GM19397 (cell line): Measurements from ENCODE around the gene DAPL1.
"Not testable (repeated sequence)": the region's sequence is repeated elsewhere in the genome, so short reads cannot be mapped to it uniquely, and the experiment has no call there.

Source experiments
- ATAC-seq: cut with Tn5 transposase; IDR thresholded peaks from one replicate; pipeline ENCODE4 v1.9.1; 2021; ENCODE audit warnings: mild to moderate bottlenecking, moderate library complexity; ENCODE audit not compliant: unreplicated experiment

The DAPL1 gene

DNA sequence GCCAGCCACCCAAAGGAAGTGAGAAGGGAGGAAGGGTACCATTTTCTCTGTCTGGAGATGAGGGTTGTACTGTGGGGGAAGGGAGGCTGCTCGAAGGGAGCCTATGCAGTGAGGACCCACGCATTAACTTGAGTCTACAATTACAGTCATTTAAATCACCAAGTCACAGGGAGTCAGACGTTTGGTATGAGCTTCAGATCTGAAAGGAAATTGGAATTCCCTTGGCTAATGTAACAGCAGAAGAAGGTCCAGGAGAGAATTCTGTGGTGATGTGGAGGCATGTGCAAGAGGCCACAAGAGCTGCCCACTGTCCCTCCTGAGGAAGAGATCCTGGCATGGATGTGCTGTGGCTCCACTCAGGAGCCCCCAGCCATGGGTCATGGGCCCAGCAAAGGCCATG lies 22.5 kb downstream of the DAPL1 start:
- no peak for ATAC-seq

DNA sequence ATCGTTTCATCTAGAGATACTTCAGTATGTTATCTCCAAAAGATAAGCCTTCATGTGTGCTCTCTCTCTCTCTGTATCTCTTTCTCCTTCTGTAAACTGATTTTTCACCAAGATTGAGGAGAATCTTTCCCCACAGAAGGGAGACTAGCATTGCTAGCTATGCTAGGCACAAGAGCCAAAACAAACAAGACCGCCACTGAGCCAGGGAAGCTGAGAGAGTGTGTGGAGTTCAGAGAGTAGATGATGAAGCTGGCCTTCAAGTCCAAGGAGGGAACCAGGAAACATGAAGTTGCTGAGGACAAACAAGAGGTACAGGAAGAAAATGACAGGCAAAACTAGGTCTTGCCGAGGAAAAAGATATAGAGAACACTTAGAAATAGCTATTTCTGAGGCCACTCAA lies 23.4 kb downstream of the DAPL1 start:
- ATAC-seq, result no peak

DNA sequence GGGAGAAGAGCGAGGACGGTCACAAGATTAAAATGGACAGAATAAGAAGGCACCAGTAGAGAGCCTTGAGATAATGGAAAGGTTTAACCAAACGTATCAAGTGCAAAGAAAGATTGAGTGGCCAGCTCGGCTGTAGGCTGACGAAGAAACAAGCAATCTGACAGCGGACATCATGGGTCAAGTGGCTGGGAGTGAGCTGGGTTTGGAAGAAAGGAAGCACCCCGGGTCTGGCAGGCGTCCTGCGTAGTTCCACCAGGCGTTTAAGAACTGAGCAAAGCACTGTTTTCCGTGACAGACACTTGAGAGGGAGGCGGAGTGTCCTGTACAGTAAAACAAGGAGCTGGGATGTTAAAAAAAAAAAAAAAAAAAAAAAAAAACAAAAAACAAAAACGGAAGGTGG lies 27.1 kb downstream of the DAPL1 start:
- no peak for ATAC-seq

DNA sequence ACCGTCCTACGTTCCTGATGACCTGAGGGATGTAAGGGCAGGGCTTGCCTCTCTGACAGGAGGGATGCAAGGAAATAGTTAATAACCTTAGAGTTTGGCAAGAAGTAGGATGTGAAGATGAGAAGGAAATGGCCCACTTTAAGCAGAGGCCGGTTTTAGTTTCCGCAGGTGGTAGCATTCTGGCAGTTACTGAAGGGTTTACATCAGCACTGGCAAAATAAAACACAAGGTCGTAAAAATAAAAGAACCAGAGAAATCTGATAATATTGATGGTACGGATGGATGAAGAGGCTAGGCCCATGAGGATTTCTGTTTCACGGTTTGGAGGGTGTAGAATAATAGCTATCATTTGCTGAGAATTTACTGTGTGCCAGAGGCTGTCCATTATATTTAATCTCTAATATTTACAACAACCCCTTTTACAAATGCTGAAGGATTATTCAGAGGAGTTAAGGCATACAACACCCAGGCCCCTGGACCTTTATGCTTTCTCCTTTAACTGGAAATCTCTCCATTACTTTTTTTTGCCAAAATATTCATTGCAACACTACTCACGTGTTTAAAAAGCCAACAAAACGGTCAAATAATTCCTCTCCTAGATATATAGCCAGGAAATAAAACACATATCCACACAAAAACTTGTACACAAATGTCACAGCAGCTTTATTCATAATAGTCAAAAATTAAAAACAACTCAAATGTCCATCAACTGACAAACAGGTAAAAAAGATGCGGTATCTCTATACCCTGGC lies 28.5 kb downstream of the DAPL1 start:
- no peak for ATAC-seq

DNA sequence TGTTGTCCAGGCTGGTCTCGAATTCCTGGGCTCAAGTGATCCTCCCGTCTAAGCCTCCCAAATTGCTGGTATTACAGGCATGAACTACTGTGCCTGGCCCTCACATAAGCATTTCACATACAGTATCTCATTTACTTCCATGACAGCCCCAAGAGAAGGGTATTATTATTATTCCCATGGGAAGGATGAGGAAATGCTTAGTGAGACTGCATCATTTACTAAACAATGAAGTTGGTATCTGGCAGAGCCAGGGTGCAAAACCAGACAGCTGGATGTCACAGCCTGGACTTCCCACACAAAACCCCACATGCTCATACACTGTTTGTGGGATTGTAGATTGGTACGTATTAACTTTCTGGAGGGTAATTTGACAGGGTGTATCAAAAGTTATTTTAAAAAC lies 29.9 kb downstream of the DAPL1 start:
- no peak for ATAC-seq

DNA sequence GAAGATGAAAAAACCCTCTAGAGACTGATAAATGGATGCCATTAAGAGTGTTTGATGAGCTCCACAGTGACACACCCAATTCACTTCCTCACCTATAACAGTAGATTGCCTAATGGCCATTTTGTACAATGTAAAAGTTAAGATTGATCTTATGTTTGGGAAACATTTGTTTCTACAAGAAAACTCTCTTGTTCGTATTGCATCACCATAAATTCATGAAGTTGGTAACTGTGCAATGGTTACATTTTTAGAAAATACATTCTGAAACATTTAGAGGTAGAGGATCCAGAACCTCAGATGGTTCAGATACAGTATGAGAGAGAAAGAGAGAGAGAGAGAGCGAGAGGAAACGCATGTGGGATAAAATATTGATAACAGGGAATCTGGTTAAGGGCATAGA lies 31.8 kb downstream of the DAPL1 start:
- no peak for ATAC-seq

DNA sequence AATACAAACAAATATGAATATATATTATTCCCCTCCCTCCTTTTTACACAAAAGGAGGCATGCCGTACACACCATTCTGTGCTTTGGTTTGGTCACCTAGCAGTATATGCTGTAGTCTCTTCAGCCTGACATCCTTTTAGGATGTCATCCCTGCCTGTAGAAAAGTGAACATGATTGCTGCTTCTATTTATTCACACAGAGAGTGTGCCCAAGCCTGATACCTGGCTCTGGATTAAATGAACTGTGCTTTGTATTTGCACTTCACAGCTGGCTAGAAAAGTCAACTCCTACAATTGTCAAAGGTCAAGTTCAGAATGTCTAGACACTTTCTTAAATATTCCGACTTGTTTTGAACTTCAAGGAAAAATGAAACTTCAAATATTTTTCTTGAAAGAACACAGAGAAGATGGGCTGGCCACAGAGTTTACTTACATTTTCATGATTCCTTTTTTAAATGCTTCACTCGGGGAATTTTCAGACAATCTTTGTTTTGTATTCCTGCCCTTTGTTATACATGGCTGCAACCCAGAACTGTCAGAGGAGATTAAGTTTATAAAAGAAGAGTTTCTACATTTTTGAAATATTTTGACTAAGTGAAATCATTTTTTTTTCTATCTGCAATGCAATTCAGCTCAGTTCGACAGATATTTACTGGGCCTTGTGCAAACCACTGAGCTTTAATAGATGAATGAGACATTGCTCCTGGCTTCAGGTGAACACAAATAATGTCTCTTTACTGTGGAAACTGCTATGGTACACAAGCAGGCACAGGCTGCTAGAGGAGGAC lies 33.5 kb downstream of the DAPL1 start:
- no peak for ATAC-seq

DNA sequence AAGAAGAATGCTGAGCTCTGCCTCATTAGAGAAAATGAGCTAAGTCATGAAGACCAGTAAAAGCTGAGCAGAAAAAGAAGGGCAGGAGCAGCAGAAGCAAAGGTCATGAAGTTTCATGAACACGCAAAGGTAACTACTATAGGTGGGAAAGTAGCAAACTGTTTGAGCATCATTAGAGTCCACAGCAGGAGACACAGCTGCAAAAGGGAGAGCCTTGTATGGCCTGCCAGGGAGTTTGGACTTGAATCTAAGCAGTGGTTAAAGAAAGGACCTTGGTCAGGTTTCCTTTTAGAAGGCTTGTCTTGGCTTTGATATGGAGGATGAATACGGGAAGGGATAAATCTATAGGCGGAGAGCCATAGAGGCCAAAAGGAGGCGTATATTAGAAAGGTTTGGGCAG lies 34.0 kb downstream of the DAPL1 start:
- no peak for ATAC-seq

DNA sequence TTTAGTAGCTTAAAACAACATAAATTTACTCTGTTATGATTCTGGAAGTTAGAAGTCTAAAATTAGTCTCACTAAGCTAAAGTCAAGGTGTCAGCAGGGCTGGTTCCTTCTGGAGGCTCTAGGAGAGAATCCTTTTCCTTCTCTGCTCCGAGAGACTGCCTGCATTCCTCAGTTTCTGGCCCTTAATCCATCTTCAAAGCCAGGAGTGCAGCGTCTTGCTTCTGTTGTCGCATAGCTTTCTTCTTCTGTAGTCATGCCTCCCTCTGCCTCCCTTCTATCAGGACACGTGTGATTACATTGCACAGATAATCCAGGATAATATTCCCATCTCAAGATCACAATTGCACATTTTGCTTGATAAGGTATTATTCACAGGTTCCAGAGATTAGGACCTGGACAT lies 35.1 kb downstream of the DAPL1 start:
- ATAC-seq, result no peak

DNA sequence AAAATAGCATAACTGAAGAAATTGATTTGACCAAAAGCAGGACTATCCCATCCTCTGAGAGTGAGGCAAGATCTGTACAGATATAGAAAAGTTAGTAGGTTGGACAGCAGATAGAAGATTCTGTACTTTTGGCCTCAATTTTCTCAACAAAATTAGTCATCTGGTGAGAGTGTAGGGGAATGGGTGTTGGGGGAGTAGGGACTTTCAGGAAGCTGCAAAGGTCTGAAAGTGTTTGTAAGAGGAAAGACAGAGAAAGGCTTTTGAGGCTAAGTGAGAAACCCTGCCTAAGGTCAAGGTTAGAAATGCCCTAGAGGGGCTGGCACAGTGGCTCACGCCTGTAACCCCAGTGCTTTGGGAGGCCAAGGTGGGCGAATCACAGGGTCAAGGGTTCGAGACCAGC lies 40.3 kb downstream of the DAPL1 start:
- no peak for ATAC-seq

DNA sequence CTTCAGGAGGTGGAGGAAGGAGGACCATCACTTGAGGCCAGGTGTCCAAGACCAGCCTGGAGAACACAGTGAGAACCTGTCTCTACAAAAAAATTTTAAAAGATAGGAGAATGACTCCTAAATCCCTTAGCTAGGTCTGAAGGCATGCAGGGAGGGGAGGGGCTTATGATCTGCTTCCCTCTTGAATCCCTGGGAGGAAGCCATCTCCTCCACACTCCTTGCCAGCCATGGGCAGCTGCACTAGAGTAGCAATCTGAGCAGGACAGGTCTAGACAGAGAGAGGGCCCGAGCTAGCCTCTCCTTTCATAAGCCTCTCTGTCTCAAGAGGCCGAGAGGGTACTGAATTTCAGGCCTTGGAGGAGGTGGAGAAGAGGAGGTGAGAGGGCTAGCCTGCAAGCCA lies 42.5 kb downstream of the DAPL1 start:
- no peak for ATAC-seq

DNA sequence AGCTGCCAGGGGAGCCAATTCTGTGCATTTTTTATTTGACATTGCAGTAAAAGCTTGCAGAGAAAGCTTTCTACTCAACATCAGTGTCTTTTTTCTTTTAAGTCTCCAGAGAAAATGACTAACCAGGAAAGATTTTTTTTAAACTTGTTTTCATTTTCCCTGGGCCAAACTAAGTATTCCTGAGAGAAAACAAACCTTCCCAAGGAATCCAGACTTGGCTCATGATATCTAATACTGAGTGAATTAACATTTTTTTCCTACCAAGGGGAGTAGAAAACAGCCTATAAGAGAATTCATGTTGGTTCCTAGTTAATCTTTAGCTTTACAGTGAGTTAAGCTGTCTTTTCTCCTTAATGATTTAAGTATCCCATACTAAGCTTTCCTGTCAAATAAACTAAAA lies 46.7 kb downstream of the DAPL1 start:
- ATAC-seq, result no peak

DNA sequence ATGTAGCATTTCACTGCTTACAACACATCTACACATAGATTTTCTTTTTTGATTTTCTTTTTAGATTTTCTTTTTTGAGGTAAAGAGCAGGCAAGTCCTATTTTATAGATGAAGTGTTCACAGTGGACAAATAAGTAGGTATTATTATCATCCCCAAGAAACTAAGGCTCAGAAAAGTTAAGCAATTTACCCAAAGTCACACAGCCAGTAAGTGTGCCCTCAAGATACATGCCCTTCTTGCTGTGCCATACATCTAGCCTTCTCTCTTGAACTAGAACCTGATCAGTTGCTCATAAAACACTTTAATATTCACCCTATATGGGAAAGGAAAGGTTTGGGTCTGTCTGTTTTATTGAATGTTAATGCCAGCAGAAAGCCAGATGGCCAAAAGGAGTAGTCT lies 50.3 kb downstream of the DAPL1 start:
- ATAC-seq, result no peak

DNA sequence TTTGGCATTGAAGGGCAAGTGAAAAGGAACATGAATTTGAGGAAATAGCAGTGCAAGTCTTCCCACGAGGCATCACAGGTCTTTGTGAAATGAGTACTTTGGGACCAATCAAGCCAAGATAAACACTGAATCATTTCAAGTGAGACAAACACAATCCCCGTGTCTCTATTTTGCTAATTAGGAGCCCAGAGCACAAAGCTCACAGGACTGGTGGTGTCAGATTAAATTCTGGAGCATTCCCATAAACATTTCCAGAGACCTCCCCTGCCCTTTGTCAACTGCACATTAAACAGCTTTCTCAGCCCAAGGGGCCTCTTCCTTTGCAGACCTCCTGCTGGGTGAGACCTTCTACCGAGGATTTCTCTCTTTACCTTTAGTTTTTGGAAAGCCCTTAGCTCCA lies 50.7 kb downstream of the DAPL1 start:
- ATAC-seq, result no peak

DNA sequence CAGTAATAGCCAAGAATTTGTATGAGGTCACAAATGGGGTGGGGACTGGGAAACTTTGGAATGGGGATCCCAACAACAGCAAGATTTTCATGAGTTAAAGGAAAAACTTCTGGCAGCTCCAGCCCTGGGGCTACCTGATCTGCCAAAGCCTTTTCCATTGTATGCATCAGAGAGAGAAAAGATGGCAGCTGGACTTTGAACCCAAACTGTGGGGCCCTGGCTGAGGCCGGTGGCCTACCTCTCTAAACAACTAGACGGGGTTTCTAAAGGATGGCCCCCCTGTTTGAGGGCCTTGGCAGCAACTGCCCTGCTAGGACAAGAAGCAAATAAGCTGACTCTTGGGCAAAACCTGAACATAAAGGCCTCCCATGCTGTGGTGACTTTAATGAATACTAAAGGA lies 52.4 kb downstream of the DAPL1 start:
- ATAC-seq, result not testable (repeated sequence)

DNA sequence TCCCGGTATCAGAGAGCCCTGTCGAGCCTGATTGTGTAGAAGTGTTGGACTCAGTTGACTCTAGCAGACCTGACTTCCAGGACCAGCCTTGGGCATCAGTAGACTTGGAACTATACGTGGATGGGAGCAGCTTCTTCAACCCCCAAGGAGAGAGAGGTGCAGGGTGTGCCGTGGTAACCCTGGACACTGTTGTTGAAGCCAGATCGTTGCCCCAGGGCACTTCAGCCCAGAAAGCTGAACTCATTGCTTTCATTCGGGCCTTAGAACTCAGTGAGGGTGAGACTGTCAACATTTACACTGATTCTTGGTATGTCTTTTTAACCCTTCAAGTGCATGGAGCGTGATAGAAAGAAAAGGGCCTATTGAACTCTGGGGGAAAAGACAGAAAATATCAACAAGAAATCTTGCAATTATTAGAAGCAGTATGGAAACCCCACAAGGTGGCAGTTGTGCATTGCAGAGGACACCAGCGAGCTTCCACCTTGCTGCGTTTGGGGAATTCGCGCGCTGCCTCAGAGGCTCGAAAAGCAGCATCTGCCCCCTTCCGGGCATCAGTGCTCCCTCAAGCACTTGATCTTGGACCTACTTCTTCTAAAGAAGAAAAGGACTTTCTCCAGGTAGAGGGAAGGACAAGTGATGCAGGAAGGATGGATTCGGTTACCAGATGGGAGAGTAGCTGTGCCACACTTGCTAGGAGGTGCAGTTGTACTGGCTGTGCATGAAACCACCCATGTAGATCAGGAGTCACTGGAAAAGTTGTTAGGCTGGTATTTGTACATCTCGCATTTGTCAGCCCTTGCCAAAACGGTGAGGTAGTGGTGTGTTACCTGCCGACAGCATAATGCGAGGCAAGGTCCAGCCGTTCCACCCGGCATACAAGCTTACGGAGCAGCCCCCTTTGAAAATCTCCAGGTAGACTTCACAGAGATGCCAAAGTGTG lies 53.2 kb downstream of the DAPL1 start:
- ATAC-seq, result not testable (repeated sequence)

DNA sequence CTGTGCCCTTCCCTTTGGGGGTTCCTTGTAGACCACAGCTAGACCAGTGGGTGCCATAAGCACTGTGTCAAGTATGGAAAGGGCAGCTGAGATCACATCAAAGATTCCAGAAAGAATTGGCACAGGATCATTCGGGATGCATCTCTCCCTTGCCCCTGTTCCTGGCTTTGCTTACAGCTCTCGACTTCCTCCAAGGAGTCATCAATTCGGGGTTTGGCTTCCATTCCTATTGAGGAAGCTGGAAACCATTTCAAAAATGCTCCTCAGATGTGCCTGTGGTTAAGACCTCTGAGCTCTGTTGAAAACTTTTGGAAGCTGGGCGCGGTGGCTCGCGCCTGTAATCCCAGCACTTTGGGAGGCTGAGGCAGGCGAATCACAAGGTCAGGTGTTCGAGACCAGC lies 65.1 kb downstream of the DAPL1 start:
- ATAC-seq, result not testable (repeated sequence)

DNA sequence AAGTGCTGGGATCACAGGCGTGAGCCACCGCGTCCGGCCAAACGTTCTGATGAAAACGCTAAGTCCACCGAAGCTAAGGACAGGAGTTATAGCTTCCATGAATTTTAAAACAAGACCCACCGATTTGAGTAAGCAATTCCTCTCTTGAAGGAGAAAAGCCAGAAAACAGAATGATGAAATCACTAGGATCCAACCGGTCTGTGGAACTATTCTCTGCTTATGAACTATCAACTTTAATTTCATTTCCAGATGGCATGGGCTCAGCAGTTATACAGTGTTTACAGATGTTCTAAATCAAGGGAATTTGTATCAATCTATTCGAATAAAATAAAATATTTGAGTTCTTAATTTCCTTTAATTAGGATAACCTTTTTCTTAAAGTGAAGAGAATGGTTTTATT lies 66.5 kb downstream of the DAPL1 start:
- ATAC-seq, result not testable (repeated sequence)

DNA sequence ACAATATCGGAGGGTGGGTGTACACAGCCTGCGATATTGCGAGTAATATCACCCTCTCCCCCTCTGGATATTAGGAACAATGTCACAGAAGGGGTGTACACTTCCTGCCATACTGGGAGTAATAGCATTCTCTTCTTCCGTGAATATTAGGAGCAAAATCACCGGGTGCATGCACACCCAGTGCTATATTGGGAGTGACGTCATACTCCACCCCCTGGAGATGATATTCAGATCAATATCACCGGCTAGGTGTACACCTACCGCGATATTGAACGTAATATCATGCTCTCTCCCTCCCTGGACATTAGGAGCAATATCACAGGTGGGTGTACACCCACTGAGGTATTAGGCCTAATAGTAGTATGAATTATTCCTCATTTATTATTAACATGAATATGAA lies 70.4 kb downstream of the DAPL1 start:
- not testable (repeated sequence) for ATAC-seq
